VCaP (cell line): ENCODE data around the gene CAPN1.
"Not testable (repeated sequence)": the region's sequence is repeated elsewhere in the genome, so short reads cannot be mapped to it uniquely, and the experiment has no call there.

Experiments
- H3K27ac ChIP-seq: fragments of 450-650 bp; 2 replicates; pipeline ENCODE4 v1.5.1; 2017
- TF ChIP-seq, protein P1 (sequence below): fragments of 450-650 bp; conservative IDR thresholded peaks from 2 replicates; pipeline ENCODE4 v1.5.1; 2017; ENCODE audit warnings: mild to moderate bottlenecking, moderate library complexity

Gene CAPN1

DNA sequence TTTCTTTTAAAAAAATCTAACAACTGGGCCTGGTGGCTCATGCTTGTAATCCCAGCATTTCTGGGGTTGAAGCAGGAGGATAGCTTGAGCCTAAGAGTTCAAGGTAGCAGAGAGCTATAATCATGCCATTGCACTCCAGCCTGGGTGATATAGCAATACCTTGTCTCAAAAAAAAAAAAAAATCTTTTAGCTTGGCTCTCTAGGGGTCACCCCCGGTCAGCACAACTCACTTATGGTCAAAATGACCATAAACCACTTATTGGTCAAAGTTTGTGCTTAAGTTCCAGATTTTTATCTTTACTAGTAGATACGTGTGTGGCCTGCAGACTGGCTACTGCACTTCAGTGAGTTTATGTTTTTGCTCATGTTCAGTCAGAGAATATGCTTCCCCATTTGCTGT lies 18.0 kb upstream of the CAPN1 start:
- TF ChIP-seq, protein P1, sequence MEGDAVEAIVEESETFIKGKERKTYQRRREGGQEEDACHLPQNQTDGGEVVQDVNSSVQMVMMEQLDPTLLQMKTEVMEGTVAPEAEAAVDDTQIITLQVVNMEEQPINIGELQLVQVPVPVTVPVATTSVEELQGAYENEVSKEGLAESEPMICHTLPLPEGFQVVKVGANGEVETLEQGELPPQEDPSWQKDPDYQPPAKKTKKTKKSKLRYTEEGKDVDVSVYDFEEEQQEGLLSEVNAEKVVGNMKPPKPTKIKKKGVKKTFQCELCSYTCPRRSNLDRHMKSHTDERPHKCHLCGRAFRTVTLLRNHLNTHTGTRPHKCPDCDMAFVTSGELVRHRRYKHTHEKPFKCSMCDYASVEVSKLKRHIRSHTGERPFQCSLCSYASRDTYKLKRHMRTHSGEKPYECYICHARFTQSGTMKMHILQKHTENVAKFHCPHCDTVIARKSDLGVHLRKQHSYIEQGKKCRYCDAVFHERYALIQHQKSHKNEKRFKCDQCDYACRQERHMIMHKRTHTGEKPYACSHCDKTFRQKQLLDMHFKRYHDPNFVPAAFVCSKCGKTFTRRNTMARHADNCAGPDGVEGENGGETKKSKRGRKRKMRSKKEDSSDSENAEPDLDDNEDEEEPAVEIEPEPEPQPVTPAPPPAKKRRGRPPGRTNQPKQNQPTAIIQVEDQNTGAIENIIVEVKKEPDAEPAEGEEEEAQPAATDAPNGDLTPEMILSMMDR, result no peak
- H3K27ac ChIP-seq, result no peak overlapping the region

DNA sequence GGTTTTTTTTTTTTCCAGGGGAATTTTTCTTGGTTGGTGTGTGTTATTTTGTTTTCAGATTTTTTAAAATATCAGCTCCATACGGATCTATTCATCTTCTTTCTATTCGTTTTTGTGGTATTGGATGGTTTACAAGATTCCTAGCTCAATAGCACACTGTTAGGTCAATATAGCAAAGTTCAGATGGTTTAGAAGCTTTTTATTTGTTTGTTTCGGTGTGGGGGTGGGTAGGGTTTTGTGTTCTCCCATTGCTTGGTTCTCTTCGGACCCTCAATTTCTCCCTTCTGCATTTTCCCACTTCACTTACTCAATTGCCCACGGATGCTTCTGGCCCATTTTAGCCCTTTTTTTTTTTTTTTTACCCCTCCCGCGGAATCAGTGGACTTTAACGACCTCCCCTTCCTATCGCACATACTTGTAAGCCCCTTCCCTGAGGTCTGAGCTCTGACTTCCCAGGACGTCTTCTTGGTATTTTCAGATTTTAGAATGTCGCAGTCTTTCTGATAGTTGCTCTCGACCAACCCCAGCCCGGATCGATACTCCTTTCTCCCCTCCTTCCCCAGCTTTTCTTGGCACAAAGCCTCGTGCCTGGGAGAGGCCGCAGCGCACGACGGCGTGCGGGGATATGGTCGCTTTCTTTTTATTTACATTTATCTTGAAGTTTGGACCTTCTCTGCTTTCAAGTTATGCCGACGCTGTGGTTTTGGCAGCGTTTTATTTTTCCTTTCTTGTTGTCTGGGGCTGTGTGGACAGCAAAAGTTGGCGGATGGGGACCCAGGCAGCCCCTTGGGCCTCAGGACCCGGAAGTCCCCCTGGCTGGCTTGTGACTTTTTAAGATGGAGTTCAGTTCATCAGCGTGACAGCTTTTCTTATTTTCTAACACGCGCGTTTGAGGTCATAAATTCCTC lies 16.1 kb upstream of the CAPN1 start:
- peak overlapping the region; percentile 52; the same call in 1 of the 2 replicates for H3K27ac ChIP-seq
- TF ChIP-seq, protein P1, result no peak

DNA sequence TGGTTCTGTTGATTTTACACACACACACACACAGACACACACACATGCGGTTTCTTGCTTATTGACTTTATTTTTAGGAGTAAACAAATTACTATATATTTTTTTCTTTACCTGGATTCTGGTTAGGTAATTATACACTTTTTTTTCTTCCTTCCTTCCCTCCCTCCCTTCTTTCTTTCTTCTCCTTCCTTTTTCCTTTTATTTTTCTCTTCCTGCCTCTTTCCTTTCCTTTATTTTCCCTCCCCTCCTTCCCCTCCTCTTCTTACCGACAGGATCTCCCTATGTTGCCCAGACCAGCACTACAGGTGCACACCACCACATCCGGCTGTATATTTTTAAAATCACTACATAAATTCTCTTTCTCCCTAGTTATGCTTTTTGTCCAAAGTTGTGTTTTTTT lies 14.8 kb upstream of the CAPN1 start:
- H3K27ac ChIP-seq, result no peak overlapping the region
- TF ChIP-seq, protein P1, result no peak

DNA sequence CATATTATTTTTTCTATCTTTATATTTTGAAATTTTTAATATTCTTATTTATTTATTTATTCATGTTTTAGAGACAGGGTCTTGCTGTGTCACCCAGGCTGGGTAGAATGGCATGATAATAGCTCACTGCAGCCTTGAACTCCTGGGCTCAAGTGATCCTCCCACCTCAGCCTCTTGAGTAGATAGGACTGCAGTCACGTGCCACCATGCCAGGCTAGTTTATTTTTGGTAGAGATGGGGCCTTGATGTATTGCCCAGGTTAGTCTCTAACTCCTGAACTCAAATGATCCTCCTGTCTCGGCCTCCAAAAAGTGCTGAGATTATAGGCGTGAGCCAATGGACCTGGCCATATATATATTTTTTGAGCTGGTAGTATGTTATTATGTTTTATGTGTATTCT lies 14.1 kb upstream of the CAPN1 start:
- H3K27ac ChIP-seq, result no peak overlapping the region
- TF ChIP-seq, protein P1, result no peak

DNA sequence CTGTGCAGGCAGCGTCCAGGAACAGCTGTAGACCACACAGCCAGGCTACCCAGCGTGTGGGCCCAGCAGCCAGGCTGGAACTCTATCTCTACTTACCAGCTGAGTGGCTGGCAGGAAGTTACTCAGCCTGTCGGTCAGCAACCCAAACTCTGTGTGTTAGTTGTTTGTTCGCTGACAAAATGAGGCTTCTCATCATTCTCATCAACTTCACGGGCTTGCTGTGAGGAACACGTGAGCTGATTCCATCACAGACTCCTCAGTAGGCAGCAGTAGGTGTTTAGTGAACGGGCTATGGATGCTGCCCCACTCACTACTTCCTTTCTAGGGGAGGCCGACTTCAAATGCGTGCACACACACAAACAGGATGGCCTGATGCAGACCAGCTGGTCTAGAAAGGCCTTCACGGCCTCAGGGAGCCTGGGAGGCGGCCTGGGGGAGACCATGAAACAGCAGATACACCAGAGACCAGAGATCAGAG lies 12.5 kb upstream of the CAPN1 start:
- H3K27ac ChIP-seq, result peak overlapping the region; percentile 0; the same call in 1 of the 2 replicates
- TF ChIP-seq, protein P1, result no peak

DNA sequence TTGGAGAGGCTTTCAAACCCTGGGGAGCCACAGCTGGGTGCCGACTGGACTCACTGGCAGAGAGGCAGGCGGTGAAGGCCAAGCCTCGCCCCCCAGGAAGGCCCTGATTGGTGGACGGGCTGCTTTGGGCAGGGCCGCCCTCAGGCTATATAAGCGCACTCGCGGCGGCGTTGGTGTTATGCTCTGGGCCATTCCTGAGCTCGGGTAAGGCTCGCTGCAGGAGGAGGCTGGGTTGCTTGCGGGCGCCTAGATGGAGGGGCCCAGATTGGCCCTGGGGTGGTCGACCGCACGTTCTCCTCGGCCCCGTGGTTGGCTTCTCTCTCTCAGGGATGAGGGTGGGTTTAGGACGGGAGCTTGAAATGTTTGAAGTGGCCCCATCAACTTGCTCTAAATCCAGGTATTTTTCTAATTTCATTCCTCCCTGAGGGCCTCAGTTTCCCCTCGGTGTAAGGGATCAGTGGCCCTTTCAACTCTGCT lies 11.6 kb upstream of the CAPN1 start, which contains the start of gene SPDYC:
TSS of gene SPDYC (plus strand) at position 176 of the 477 bp plus-strand sequence. CDS start 1,125 bp downstream, outside the sequence.
- H3K27ac ChIP-seq, result peak within 1 kb of the TSS; percentile 0; the same call in 1 of the 2 replicates

DNA sequence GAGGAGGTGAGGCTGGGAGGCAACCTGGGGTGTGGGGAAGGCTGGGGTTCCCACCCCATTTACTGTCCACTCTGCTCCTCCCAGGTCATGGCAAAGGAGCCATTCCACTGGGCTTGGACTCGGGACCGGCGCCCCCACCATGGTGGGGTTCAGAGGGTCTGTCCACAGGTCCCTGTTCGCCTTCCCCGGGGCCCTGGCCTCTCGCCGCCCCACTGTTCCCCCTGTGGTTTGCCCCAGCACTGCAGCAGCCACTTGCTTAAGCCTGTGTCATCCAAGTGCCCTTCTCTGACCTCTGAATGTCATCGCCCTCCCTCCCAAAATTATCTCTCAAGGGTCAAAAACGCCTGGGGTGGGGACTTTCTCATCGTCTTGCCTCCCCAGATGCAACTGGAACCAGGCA lies 9.1 kb upstream of the CAPN1 start:
- TF ChIP-seq, protein P1, result no peak
- no peak overlapping the region for H3K27ac ChIP-seq

More for the DNA sequence above, 11.6 kb upstream of the CAPN1 start, which contains the start of gene SPDYC:
- TF ChIP-seq, protein P1, result no peak

DNA sequence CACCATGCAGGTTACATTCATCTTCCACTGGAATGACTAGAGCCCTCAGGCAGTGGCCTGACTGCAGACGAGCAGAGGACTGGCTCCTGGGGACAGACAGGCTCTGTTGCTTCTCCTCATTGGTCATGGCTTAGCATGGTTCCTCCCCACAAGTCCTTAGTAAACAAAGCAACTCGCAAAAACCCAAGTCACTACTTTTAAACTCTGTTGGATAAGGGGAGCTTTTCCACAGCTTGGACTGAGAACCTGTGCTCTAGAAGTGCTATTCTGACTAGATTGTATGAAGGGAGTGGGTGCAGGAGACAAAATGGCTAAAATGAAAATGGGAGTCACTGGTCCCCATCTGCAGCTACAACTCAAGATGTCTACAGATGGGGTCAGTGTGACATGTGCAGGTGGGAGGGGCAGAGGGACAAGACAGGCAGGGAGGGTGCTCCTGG lies 7.1 kb upstream of the CAPN1 start:
- H3K27ac ChIP-seq, result not testable (repeated sequence)
